Vagina (tissue), 2 donors: ENCODE data around the gene RGS6.

Source experiments
- POLR2A ChIP-seq, 2 donors: fragments of 450-650 bp; IDR thresholded peaks; one replicate each; pipeline ENCODE4 v1.6.1; 2017; ENCODE audit warnings: antibody characterized with exemption in 2 of 2, mild to moderate bottlenecking in 2 of 2, moderate library complexity in 2 of 2
- TF ChIP-seq, protein P1 (sequence below), 3 experiments: fragments of 450-650 bp in 2 of 3; fragments of 200-600 bp in 1 of 3; sonication (generic) in 1 of 3; IDR thresholded peaks; one replicate each; pipeline ENCODE4 v1.5.1; 2017 to 2019; ENCODE audit warnings: antibody characterized with exemption in 3 of 3, mild to moderate bottlenecking in 2 of 3, moderate library complexity in 2 of 3

DNA sequence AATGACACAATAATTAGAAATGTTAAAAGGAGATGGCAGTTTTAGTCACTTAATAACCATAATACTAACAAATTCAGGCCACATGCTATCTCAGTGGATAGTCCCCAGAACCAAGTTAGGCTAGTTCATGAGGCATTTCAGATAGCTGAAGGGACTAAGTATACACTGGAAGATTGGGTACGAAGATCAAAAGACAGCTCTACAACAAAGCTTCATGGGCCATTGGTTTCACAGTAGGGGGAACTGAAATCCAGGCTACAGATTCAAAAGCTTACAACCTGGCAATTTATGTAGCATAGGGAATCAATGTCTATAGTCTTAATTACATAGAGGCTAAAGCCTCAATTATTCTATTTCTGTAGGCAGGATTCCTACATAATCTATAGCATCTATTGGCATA is 343.0 kb downstream of the RGS6 start:
- TF ChIP-seq, protein P1, sequence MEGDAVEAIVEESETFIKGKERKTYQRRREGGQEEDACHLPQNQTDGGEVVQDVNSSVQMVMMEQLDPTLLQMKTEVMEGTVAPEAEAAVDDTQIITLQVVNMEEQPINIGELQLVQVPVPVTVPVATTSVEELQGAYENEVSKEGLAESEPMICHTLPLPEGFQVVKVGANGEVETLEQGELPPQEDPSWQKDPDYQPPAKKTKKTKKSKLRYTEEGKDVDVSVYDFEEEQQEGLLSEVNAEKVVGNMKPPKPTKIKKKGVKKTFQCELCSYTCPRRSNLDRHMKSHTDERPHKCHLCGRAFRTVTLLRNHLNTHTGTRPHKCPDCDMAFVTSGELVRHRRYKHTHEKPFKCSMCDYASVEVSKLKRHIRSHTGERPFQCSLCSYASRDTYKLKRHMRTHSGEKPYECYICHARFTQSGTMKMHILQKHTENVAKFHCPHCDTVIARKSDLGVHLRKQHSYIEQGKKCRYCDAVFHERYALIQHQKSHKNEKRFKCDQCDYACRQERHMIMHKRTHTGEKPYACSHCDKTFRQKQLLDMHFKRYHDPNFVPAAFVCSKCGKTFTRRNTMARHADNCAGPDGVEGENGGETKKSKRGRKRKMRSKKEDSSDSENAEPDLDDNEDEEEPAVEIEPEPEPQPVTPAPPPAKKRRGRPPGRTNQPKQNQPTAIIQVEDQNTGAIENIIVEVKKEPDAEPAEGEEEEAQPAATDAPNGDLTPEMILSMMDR (IDR thresholded peaks at IDR 0.05): no peak
- no peak for TF ChIP-seq POLR2A (IDR thresholded peaks at IDR 0.05)
